Measurements from ENCODE around the gene ITK.
A peak's percentile ranks its signal among the peaks of the same experiment; 100 is the strongest.

The ITK gene

GRCh38 chr5:157252711-157253465 lies 72.2 kb downstream of the ITK start:
- peak; percentile 41 for DNase-seq

GRCh38 chr5:157253547-157253946 lies 72.9 kb downstream of the ITK start:
- no peak for DNase-seq

- no peak for DNase-seq
Observed at GRCh38 chr5:157258450-157258849, 77.8 kb downstream of the ITK start.

GRCh38 chr5:157259699-157260098 lies 79.1 kb downstream of the ITK start:
- DNase-seq, result no peak

- DNase-seq, result no peak
Observed at GRCh38 chr5:157263496-157264090, 83.0 kb downstream of the ITK start.

- DNase-seq, result peak; percentile 81
Observed at GRCh38 chr5:157265714-157266285, 85.2 kb downstream of the ITK start, which contains the start of gene CYFIP2. Gene CYFIP2, plus strand, starts transcription at chr5:157266123. Its CDS starts 19,239 bp downstream, at chr5:157285362.

- DNase-seq, result peak; percentile 65
Observed at GRCh38 chr5:157266286-157267007, 85.8 kb downstream of the ITK start.

- DNase-seq, result no peak
Observed at GRCh38 chr5:157267025-157267424, 86.4 kb downstream of the ITK start.

- no peak for DNase-seq
Observed at GRCh38 chr5:157267761-157268480, 87.3 kb downstream of the ITK start.

GRCh38 chr5:157269165-157269671 lies 88.6 kb downstream of the ITK start:
- DNase-seq, result no peak

GRCh38 chr5:157269761-157270272 lies 89.2 kb downstream of the ITK start:
- DNase-seq, result no peak

- DNase-seq, result no peak
Observed at GRCh38 chr5:157270771-157271170, 90.1 kb downstream of the ITK start.

- peak; percentile 75 for DNase-seq
Observed at GRCh38 chr5:157271740-157272271, 91.2 kb downstream of the ITK start.

GRCh38 chr5:157273131-157273556 lies 92.5 kb downstream of the ITK start:
- no peak for DNase-seq

- DNase-seq, result no peak
Observed at GRCh38 chr5:157275403-157275802, 94.8 kb downstream of the ITK start.

- no peak for DNase-seq
Observed at GRCh38 chr5:157278319-157279037, 97.8 kb downstream of the ITK start.

- no peak for DNase-seq
Observed at GRCh38 chr5:157279605-157280239, 99.1 kb downstream of the ITK start.

GRCh38 chr5:157280927-157281326 lies 100.3 kb downstream of the ITK start:
- DNase-seq, result no peak

- DNase-seq, result no peak
Observed at GRCh38 chr5:157282150-157282549, 101.5 kb downstream of the ITK start.

- no peak for DNase-seq
Observed at GRCh38 chr5:157283434-157283833, 102.8 kb downstream of the ITK start.

Measured in activated naive CD4-positive, alpha-beta T cell treated with anti-CD3 and anti-CD28 coated beads, Interleukin-2, amount 50 U/mL, for 16 hours (primary cell).